PC-9 (cell line): ENCODE results near the gene SYNJ1. TPM values are rescaled to one million over a fixed set of nuclear protein-coding genes. Genes with fewer than 3 reads are reported as not detected.

Source experiments
- BruUV-seq: library from RNA; stranded (reverse); fragments of 400-500 nt; replicated peaks from 2 replicates; lab custom pipeline; 2021; lab: Mats Ljungman, UMichigan
- CTCF ChIA-PET: fragments of 300-600 bp; sonication (Branson Sonifier 250); formaldehyde crosslinking; loops from one replicate; lab custom pipeline; 2022; ENCODE audit warnings: antibody characterized with exemption; lab: Charles Lee
- POLR2A ChIA-PET: fragments of 300-600 bp; sonication (Branson Sonifier 250); formaldehyde crosslinking; loops from one replicate; lab custom pipeline; 2022; ENCODE audit warnings: antibody characterized with exemption; ENCODE audit not compliant: unreplicated experiment; lab: Charles Lee
- DNase-seq, 2 experiments: peaks; one replicate each; pipeline versions ENCODE4 v3.0.0 to v3.0.0-alpha.2; 2015 to 2022; ENCODE audit warnings: mixed read lengths in 1 of 2
- H2AFZ ChIP-seq: fragments of 200-600 bp; sonication (generic); 2 replicates; pipeline ENCODE4 v1.8.1; 2017; ENCODE audit warnings: antibody characterized with exemption
- H3F3A ChIP-seq: fragments of 200-600 bp; sonication (generic); 2 replicates; pipeline ENCODE4 v1.8.1; 2017; ENCODE audit warnings: antibody characterized with exemption, mild to moderate bottlenecking, low read depth; ENCODE audit not compliant: insufficient read depth
- H3K27ac ChIP-seq: fragments of 200-600 bp; sonication (generic); 2 replicates; pipeline ENCODE4 v1.6.1; 2016; ENCODE audit warnings: mixed run types
- H3K27me3 ChIP-seq: fragments of 200-600 bp; sonication (generic); 2 replicates; pipeline ENCODE4 v1.6.1; 2016; ENCODE audit warnings: low read depth, mixed run types; ENCODE audit not compliant: insufficient read depth
- H3K36me3 ChIP-seq: fragments of 200-600 bp; sonication (generic); 2 replicates; pipeline ENCODE4 v1.6.1; 2016; ENCODE audit warnings: low read depth, mixed run types
- H3K4me1 ChIP-seq: fragments of 200-600 bp; sonication (generic); replicated peaks from 2 replicates; pipeline ENCODE4 v1.6.1; 2016; ENCODE audit warnings: mixed run types; ENCODE audit not compliant: insufficient read depth
- H3K4me2 ChIP-seq: fragments of 200-600 bp; sonication (generic); 2 replicates; pipeline ENCODE4 v1.6.1; 2017; ENCODE audit warnings: mixed run types
- H3K4me3 ChIP-seq: fragments of 200-600 bp; sonication (generic); 2 replicates; pipeline ENCODE4 v1.6.1; 2016; ENCODE audit warnings: mixed run types
- H3K79me2 ChIP-seq: fragments of 200-600 bp; sonication (generic); 2 replicates; pipeline ENCODE4 v1.6.1; 2017; ENCODE audit warnings: low read depth, mixed run types
- H3K9me2 ChIP-seq: fragments of 200-600 bp; sonication (generic); 2 replicates; pipeline ENCODE4 v1.8.1; 2017; ENCODE audit warnings: mild to moderate bottlenecking; ENCODE audit not compliant: insufficient read depth
- H3K9me3 ChIP-seq: fragments of 200-600 bp; sonication (generic); 2 replicates; pipeline ENCODE4 v1.8.1; 2016; ENCODE audit warnings: low read depth; ENCODE audit not compliant: insufficient read depth
- H4K20me1 ChIP-seq: fragments of 200-600 bp; sonication (generic); 2 replicates; pipeline ENCODE4 v1.8.1; 2017; ENCODE audit not compliant: insufficient read depth
- EZH2 ChIP-seq: fragments of 200-600 bp; sonication (generic); IDR thresholded peaks from 2 replicates; pipeline ENCODE4 v1.8.0; 2017; ENCODE audit warnings: antibody characterized with exemption, low read depth
- intact Hi-C: fragments of 100-400 bp; cut with micrococcal nuclease; formaldehyde crosslinking; loops from one replicate; pipeline ENCODE4 v1.10.0; 2022; ENCODE audit not compliant: unreplicated experiment
- total RNA-seq: library from RNA; stranded (reverse); gene quantifications from 2 replicates; pipeline ENCODE4 v1.2.3, GENCODE V29; 2021
- TF ChIP-seq, protein P1 (sequence below): fragments of 200-600 bp; sonication (generic); conservative IDR thresholded peaks from 2 replicates; pipeline ENCODE4 v1.6.1; 2017; ENCODE audit warnings: mixed run types, antibody characterized with exemption, mild to moderate bottlenecking, moderate library complexity

The SYNJ1 gene
- total RNA-seq, 1 experiment from 2014 or later, result 4.8 TPM

DNA sequence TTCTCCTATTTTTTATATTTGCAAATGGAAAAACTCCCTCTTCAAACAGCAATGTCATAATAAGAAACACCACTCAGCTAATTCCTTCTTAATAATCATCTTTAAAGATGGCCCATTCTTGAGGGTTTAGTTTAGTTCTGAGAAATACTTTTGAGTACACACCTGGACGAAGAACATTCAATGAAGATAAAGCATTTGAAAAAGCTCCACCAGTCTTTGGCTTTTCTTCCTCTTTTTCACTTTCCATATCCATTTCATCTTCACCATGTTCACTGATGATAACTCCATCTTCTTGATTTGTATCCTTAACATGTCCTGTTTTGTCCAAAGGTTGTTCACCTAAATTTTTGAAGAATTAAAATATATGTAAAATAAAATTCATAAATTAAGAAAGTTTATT, 36.4 kb upstream of the SYNJ1 start:
- Histone ChIP-seq H3K9me2 (no peaks in the 10 kb centered on the region), H3K4me3 (no peak overlapping the region), H3K27ac (no peak overlapping the region), H3K9me3 (no peaks in the 10 kb centered on the region), H3K36me3 (peaks cover 13% of the 10 kb centered on the region; the same call in 1 of the 2 replicates), H3F3A (no peaks in the 10 kb centered on the region), H3K79me2 (peaks cover 43% of the 10 kb centered on the region), H2AFZ (no peak overlapping the region), H3K4me1 (0 out of 2 replicates have a peak, but pooled peaks cover 4% of the 10 kb centered on the region), H4K20me1 (peaks cover 26% of the 10 kb centered on the region), H3K27me3 (no peaks in the 10 kb centered on the region), H3K4me2 (no peak overlapping the region)
- BruUV-seq, result no TSS peak
- CTCF ChIA-PET, result no interaction called here
- POLR2A ChIA-PET, result no interaction called here
- no peak for TF ChIP-seq EZH2
- TF ChIP-seq, protein P1, sequence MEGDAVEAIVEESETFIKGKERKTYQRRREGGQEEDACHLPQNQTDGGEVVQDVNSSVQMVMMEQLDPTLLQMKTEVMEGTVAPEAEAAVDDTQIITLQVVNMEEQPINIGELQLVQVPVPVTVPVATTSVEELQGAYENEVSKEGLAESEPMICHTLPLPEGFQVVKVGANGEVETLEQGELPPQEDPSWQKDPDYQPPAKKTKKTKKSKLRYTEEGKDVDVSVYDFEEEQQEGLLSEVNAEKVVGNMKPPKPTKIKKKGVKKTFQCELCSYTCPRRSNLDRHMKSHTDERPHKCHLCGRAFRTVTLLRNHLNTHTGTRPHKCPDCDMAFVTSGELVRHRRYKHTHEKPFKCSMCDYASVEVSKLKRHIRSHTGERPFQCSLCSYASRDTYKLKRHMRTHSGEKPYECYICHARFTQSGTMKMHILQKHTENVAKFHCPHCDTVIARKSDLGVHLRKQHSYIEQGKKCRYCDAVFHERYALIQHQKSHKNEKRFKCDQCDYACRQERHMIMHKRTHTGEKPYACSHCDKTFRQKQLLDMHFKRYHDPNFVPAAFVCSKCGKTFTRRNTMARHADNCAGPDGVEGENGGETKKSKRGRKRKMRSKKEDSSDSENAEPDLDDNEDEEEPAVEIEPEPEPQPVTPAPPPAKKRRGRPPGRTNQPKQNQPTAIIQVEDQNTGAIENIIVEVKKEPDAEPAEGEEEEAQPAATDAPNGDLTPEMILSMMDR, result no peak
- intact Hi-C loops, result no loop called here
- DNase-seq, result no peak

DNA sequence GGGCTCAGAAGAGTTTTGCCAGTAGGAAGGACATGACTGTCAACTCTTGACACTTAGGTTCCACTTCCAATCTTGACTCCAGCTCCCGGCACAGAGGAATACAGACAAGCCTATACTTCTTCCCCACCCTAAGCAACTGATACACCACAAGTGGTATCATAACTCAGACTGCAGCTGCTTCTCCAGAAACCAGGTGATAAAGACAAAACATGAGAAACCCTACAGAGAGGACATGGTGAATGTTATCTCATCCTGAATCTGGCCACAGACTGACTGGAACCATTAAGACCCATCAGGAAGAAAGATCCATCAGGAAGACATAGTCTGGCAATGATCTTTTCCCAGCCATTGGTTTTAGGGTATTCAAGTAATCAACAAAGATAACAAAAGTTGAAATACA, 30.0 kb upstream of the SYNJ1 start:
- Histone ChIP-seq H3K9me2 (no peaks in the 10 kb centered on the region), H3K4me3 (no peak overlapping the region), H3K4me1 (no peaks in the 10 kb centered on the region), H3K4me2 (no peak overlapping the region), H3K27ac (no peak overlapping the region), H3K36me3 (peaks cover 18% of the 10 kb centered on the region; the same call in 1 of the 2 replicates), H3K27me3 (no peaks in the 10 kb centered on the region), H3K79me2 (no peaks in the 10 kb centered on the region; the same call in 1 of the 2 replicates), H3K9me3 (no peaks in the 10 kb centered on the region), H2AFZ (no peak overlapping the region), H3F3A (no peaks in the 10 kb centered on the region), H4K20me1 (no peaks in the 10 kb centered on the region)
- no peak for DNase-seq
- BruUV-seq, result no TSS peak
- TF ChIP-seq, protein P1, result no peak
- no peak for TF ChIP-seq EZH2
- ChIA-PET POLR2A (no interaction called here), CTCF (no interaction called here)
- intact Hi-C loops, result no loop called here

DNA sequence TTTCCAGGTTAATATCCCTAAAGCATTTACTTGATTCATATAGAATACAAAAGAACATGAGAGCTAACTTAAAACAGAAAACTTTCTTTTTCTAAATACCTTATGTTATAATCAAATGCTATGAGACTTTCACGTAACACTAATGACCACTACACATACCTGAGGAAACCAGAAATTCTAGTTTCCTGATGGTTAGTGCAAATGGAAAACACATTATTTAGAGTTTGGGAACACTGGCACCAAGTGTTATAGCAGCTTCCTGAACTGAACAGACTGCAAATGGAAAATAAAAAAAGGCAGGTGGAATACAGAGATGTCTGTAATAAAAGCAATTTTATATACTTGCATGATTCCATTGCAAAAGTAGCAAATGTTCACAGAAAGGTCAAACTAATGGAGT, 28.3 kb upstream of the SYNJ1 start:
- intact Hi-C loops, result no loop called here
- POLR2A ChIA-PET, result no interaction called here

More for the DNA sequence above, 28.3 kb upstream of the SYNJ1 start:
- Histone ChIP-seq H3K9me2 (no peaks in the 10 kb centered on the region), H3K36me3 (peaks cover 16% of the 10 kb centered on the region), H3K27ac (no peak overlapping the region), H3K27me3 (no peaks in the 10 kb centered on the region), H2AFZ (no peak overlapping the region), H3K79me2 (no peaks in the 10 kb centered on the region; the same call in 1 of the 2 replicates), H3K9me3 (no peaks in the 10 kb centered on the region), H3K4me1 (no peaks in the 10 kb centered on the region), H4K20me1 (no peaks in the 10 kb centered on the region), H3K4me2 (no peak overlapping the region), H3F3A (no peaks in the 10 kb centered on the region), H3K4me3 (no peak overlapping the region)
- no peak for DNase-seq
- no TSS peak for BruUV-seq
- TF ChIP-seq, protein P1, result no peak
- no peak for TF ChIP-seq EZH2
- CTCF ChIA-PET, result no interaction called here
